Dedifferentiated amniotic fluid mesenchymal stem cell (primary cell): ENCODE data around the gene GFRA1.
"Not testable (repeated sequence)": the region's sequence is repeated elsewhere in the genome, so short reads cannot be mapped to it uniquely, and the experiment has no call there.

ENCODE experiments used
- DNase-seq: peaks from one replicate; pipeline ENCODE4 v3.0.0-alpha.2; 2016; ENCODE audit errors: extremely low spot score

The GFRA1 gene

GRCh38 chr10:116197946-116198675, 74.9 kb downstream of the GFRA1 start:
- no peak for DNase-seq

GRCh38 chr10:116195583-116195982, 77.4 kb downstream of the GFRA1 start:
- no peak for DNase-seq

GRCh38 chr10:116195039-116195438, 78.0 kb downstream of the GFRA1 start:
- DNase-seq, result no peak

GRCh38 chr10:116194061-116194460, 78.9 kb downstream of the GFRA1 start:
- DNase-seq, result no peak

GRCh38 chr10:116190883-116191282, 82.1 kb downstream of the GFRA1 start:
- DNase-seq, result no peak

- DNase-seq, result no peak
These were observed 86.7 kb downstream of the GFRA1 start for GRCh38 chr10:116186273-116186672.

GRCh38 chr10:116185199-116185867, 87.7 kb downstream of the GFRA1 start:
- no peak for DNase-seq

GRCh38 chr10:116184512-116184794, 88.6 kb downstream of the GFRA1 start:
- DNase-seq, result no peak

- no peak for DNase-seq
These were observed 89.1 kb downstream of the GFRA1 start for GRCh38 chr10:116183733-116184511.

GRCh38 chr10:116182426-116182825, 90.6 kb downstream of the GFRA1 start:
- no peak for DNase-seq

GRCh38 chr10:116178086-116178605, 94.9 kb downstream of the GFRA1 start:
- no peak for DNase-seq

- DNase-seq, result no peak
These were observed 97.8 kb downstream of the GFRA1 start for GRCh38 chr10:116175231-116175630.

- no peak for DNase-seq
These were observed 101.5 kb downstream of the GFRA1 start for GRCh38 chr10:116171505-116171904.

GRCh38 chr10:116170815-116171250, 102.2 kb downstream of the GFRA1 start:
- no peak for DNase-seq

GRCh38 chr10:116169782-116170445, 103.1 kb downstream of the GFRA1 start:
- DNase-seq, result no peak

- no peak for DNase-seq
These were observed 104.3 kb downstream of the GFRA1 start for GRCh38 chr10:116168745-116169144.

GRCh38 chr10:116168329-116168728, 104.7 kb downstream of the GFRA1 start:
- DNase-seq, result no peak

GRCh38 chr10:116165941-116166340, 107.1 kb downstream of the GFRA1 start:
- DNase-seq, result not testable (repeated sequence)

- no peak for DNase-seq
These were observed 108.7 kb downstream of the GFRA1 start for GRCh38 chr10:116164291-116164690.

- no peak for DNase-seq
These were observed 109.5 kb downstream of the GFRA1 start for GRCh38 chr10:116163333-116164131.

GRCh38 chr10:116162851-116163250, 110.2 kb downstream of the GFRA1 start:
- no peak for DNase-seq
